Measurements from ENCODE around the gene NEDD9. TPM values are rescaled to one million over a fixed set of nuclear protein-coding genes. Genes with fewer than 3 reads are reported as not detected.

NEDD9 gene
- total RNA-seq, 1 donor, result 29.8 TPM

DNA sequence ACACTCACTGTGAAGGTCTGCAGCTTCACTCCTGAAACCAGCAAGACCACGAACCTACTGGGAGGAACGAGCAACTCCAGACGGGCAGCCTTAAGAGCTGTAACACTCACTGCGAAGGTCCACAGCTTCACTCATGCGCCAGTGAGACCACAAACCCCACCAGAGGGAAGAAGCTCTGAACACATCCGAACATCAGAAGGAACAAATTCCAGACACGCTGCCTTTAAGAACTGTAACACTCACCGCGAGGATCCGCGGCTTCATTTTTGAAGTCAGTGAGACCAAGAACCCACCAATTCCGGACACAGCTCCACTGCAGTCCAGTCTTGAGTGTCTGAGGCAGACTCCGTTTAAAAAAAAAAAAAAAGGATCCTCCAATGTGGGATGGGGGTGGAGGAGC lies 60.5 kb downstream of the NEDD9 start:
- TF ChIP-seq, protein P1, sequence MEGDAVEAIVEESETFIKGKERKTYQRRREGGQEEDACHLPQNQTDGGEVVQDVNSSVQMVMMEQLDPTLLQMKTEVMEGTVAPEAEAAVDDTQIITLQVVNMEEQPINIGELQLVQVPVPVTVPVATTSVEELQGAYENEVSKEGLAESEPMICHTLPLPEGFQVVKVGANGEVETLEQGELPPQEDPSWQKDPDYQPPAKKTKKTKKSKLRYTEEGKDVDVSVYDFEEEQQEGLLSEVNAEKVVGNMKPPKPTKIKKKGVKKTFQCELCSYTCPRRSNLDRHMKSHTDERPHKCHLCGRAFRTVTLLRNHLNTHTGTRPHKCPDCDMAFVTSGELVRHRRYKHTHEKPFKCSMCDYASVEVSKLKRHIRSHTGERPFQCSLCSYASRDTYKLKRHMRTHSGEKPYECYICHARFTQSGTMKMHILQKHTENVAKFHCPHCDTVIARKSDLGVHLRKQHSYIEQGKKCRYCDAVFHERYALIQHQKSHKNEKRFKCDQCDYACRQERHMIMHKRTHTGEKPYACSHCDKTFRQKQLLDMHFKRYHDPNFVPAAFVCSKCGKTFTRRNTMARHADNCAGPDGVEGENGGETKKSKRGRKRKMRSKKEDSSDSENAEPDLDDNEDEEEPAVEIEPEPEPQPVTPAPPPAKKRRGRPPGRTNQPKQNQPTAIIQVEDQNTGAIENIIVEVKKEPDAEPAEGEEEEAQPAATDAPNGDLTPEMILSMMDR (IDR thresholded peaks at IDR 0.05; ENCODE audit: insufficient read depth, low read depth, low read length), result no peak
- H3K4me3 ChIP-seq (ENCODE audit: low read depth, low read length), result no peak overlapping the region
- DNase-seq (ENCODE audit: low read depth), result no peak

DNA sequence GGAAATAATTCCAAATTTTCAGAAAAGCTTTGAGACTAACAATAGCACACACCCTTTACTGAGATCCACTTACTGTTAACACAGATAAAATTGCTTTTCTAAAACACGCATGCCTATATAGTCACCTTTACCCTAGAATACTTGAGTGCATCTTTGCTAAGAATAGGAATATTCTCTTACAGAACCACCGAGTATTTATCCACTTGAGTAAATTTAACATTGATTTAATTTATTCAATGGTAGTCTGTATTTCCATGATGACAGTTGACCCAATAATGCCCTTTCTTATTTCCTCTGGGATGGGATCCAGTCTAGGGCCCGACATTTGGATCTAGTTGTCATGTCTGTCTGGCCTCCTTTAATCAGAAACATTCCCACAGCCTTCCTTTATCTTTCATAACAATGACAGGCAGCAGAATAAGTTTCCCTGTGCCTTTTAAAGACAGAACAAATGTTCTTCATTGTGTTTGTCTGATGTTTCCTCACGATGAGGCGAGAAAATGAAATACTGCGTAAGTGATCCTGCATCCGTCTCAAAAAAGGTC lies 64.3 kb downstream of the NEDD9 start:
- H3K4me3 ChIP-seq (ENCODE audit: low read depth, low read length), result no peak overlapping the region
- TF ChIP-seq, protein P1 (IDR thresholded peaks at IDR 0.05; ENCODE audit: insufficient read depth, low read depth, low read length), result no peak
- DNase-seq (ENCODE audit: low read depth), result no peak

DNA sequence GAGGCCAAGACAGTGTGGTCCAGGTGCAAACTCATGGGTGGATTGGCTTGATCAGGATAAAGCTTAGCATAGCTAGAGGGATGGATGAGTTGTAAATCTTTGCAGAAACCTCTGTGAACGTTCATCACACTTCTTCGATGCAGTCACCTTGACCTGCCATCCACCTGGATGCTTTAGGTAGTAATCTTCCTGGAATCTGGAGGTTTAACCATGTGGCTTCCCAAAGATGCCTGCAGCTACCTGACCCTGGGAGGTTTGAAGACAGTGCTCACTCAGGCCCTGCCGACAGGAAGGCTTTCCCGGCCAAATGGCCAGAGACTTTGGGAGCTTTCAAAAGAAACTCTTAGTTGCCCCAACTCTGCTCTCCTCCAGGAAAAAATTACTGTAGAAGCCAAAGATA lies 65.5 kb downstream of the NEDD9 start:
- TF ChIP-seq, protein P1 (IDR thresholded peaks at IDR 0.05; ENCODE audit: insufficient read depth, low read depth, low read length), result no peak
- no peak overlapping the region for H3K4me3 ChIP-seq (ENCODE audit: low read depth, low read length)
- no peak for DNase-seq (ENCODE audit: low read depth)

DNA sequence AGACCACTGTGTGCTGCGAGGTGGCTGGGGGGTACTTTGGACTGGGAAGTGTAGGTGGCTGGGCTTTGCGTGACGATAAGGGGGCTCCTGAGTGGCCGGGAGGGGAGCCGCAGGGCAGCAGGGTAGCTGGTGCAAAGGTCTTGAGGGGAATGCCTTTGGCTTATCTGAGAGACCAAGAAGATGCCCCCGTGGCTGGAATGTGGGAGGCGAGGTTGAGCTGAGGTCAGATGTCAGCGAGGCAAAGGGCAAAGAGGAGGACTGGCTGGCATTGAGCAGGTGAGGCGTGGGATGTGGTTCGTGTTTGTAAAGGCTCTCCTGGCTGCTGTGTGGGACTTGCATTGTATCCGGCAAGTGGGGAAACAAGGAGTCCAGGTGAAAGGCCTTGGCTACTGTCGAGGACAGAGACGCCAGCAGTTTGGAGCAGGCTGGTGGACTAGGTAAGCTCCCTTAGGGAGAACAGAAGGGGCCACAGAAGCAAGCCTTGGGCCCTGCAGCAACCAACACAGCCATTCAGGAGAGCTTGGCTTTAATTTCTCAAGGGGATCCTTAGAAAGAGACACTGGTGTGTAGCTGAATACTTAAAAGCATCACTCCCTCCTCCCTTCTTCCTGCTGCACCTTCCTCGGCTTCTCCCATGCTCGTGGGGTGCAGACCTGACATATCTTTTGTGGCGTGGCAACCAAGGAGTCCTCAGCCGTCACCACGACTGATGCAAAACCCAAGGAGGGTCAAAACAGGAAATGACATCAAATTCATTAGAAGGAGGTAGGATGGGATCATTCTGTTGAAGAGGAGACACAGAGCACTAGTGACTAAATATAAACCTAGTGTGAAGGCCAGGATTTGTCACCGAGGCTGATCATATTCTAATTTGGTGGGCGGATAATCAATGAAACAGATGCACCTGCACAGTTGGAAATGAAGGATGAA lies 67.5 kb downstream of the NEDD9 start:
- TF ChIP-seq, protein P1 (IDR thresholded peaks at IDR 0.05; ENCODE audit: insufficient read depth, low read depth, low read length), result no peak
- no peak for DNase-seq (ENCODE audit: low read depth)
- H3K4me3 ChIP-seq (ENCODE audit: low read depth, low read length), result no peak overlapping the region

DNA sequence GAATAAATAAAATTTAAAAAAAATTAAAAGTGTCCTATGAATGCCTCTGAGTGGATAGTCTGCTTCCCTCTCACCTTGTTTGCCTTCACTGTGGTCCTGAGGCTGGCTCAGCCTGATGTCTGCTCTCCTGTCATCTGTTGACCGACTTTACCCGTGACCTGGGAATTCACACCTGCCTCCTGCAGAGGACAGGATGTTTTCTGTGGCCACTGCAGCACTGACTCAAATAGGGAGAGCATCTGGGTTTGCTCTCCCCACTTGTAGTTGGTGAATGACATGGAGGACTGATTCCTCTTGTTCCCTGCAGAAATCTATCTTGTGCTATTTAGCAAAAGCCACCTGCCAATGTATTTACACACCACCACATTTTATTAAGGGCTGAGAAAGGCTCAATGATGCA lies 68.5 kb downstream of the NEDD9 start:
- no peak for DNase-seq (ENCODE audit: low read depth)
- no peak overlapping the region for H3K4me3 ChIP-seq (ENCODE audit: low read depth, low read length)
- TF ChIP-seq, protein P1 (IDR thresholded peaks at IDR 0.05; ENCODE audit: insufficient read depth, low read depth, low read length), result no peak

DNA sequence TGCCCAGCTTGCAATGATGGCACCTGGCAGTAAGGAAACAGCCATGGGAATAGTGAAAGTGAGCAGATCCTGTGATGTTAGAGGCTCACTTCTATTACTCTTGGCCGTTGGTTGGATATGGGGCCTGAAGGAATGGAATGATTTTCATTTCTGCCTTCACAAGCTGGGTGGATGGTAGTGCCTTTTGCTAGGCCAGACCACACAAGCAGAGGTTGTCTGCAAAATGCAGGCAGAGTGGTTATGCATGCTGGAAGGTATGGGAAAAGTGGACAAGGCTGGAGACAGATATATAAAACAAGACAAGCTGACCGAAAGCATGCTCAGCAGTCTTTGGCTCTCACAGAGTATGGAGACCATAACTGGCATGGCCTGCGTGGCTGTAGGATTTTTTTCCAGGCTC lies 70.2 kb downstream of the NEDD9 start:
- H3K4me3 ChIP-seq (ENCODE audit: low read depth, low read length), result no peak overlapping the region
- no peak for DNase-seq (ENCODE audit: low read depth)
- TF ChIP-seq, protein P1 (IDR thresholded peaks at IDR 0.05; ENCODE audit: insufficient read depth, low read depth, low read length), result no peak
